ENCODE measurements around the gene STX1A. TPM values are rescaled to one million over a fixed set of nuclear protein-coding genes. Genes with fewer than 3 reads are reported as not detected.

STX1A gene
- total RNA-seq, 4 donors from 2014 or later, result 4.1 to 6.0 (median 5.0) TPM

GRCh38 chr7:73688288-73688687 is 31.2 kb downstream of the STX1A start:
- TF ChIP-seq POLR2AphosphoS5 (IDR thresholded peaks at IDR 0.05) (no peak), CTCF (IDR thresholded peaks at IDR 0.05) (no peak), EP300 (IDR thresholded peaks at IDR 0.05; ENCODE audit: low read depth) (no peak), POLR2A (IDR thresholded peaks at IDR 0.05) (no peak)
- in situ Hi-C loops (cut with MboI; ENCODE audit: low pct_ligation_motif_present in 1 of 4, low pct_unique_long_range_greater_than_20kb in 1 of 4, low sequenced_read_pairs in 3 of 4), result no loop called here
- peaks cover 0 to 10% (median 6%) of the 10 kb centered on the region in 4 donors for H3K4me1 ChIP-seq
- DNase-seq, result no peak
- H3K9me3 ChIP-seq, result no peaks in the 10 kb centered on the region
- peaks cover 0 to 23% (median 10%) of the 10 kb centered on the region in 4 donors for H3K36me3 ChIP-seq
- no peak overlapping the region for H3K4me3 ChIP-seq
- 89 to 92% methylated on average over 2 to 8 of the region's 8 CpGs for WGBS, 2 donors (ENCODE audit: low coverage in 1 of 2)
- no peak overlapping the region for H3K27ac ChIP-seq
- no peaks in the 10 kb centered on the region for H3K27me3 ChIP-seq
- intact Hi-C loops (cut with DNase I; ENCODE audit: low total_unique reads), result loop anchor here (10.0 kb wide), 1 partner anchor 47 kb away; the partner anchor contains the start of gene ABHD11

- Histone ChIP-seq H3K27me3 (no peaks in the 10 kb centered on the region), H3K9me3 (no peaks in the 10 kb centered on the region), H3K4me3 (no peak overlapping the region), H3K27ac (no peak overlapping the region), H3K36me3 (peaks cover 0 to under 1% (median 0%) of the 10 kb centered on the region in 4 donors), H3K4me1 (peaks cover 13 to 33% (median 27%) of the 10 kb centered on the region in 4 donors)
- in situ Hi-C loops (cut with MboI; ENCODE audit: low pct_ligation_motif_present in 1 of 4, low pct_unique_long_range_greater_than_20kb in 1 of 4, low sequenced_read_pairs in 3 of 4) (no loop called here), intact Hi-C loops (cut with DNase I; ENCODE audit: low total_unique reads) (loop anchor here (10.0 kb wide), 1 partner anchor 49 kb away; the partner anchor contains the start of gene ABHD11)
- whole genome bisulfite sequencing, 2 donors (ENCODE audit: low coverage in 1 of 2), result 93 to 98% methylated on average over 2 to 18 of the region's 18 CpGs
- DNase-seq, result no peak
- no peak for TF ChIP-seq CTCF (IDR thresholded peaks at IDR 0.05)
Observed at GRCh38 chr7:73685311-73685710, 34.2 kb downstream of the STX1A start.

GRCh38 chr7:73683788-73684693 is 35.4 kb downstream of the STX1A start:
- peak overlapping the region; percentile 81 to 94 (median 86) for H3K27ac ChIP-seq
- H3K9me3 ChIP-seq, result no peaks in the 10 kb centered on the region
- H3K36me3 ChIP-seq, result no peaks in the 10 kb centered on the region
- no peak for DNase-seq
- WGBS, 2 donors (ENCODE audit: low coverage in 1 of 2), result 32 to 70% methylated on average over 11 to 58 of the region's 58 CpGs
- intact Hi-C loops (cut with DNase I; ENCODE audit: low total_unique reads), result loop anchor here (10.0 kb wide), 1 partner anchor 51 kb away; the partner anchor contains the start of gene ABHD11
- TF ChIP-seq CTCF (IDR thresholded peaks at IDR 0.05) (no peak), POLR2AphosphoS5 (IDR thresholded peaks at IDR 0.05) (no peak), POLR2A (IDR thresholded peaks at IDR 0.05) (no peak), EP300 (IDR thresholded peaks at IDR 0.05; ENCODE audit: low read depth) (no peak)
- in situ Hi-C loops (cut with MboI; ENCODE audit: low pct_ligation_motif_present in 1 of 4, low pct_unique_long_range_greater_than_20kb in 1 of 4, low sequenced_read_pairs in 3 of 4), result no loop called here
- peak overlapping the region; percentile 50 to 91 (median 84) for H3K4me3 ChIP-seq
- H3K4me1 ChIP-seq, result peaks cover 13 to 36% (median 27%) of the 10 kb centered on the region in 4 donors
- no peaks in the 10 kb centered on the region for H3K27me3 ChIP-seq

GRCh38 chr7:73683056-73683787 is 36.2 kb downstream of the STX1A start, which contains the start of the genes BUD23 and DNAJC30:
Gene BUD23 (plus strand): TSS chr7:73683597. CDS start chr7:73683626, 29 bp downstream.
Gene DNAJC30 (minus strand): TSS chr7:73683453. CDS start chr7:73683423, 30 bp downstream.
- Histone ChIP-seq H3K27me3 (no peaks in the 10 kb centered on the region), H3K27ac (peak within 1 kb of the TSS; percentile 81 to 94 (median 86)), H3K9me3 (no peaks in the 10 kb centered on the region), H3K4me3 (peak within 1 kb of the TSS; percentile 50 to 94 (median 84)), H3K36me3 (no peaks in the 10 kb centered on the region), H3K4me1 (peaks cover 13 to 36% (median 27%) of the 10 kb centered on the region in 4 donors)
- 0% methylated on average over 34 of the region's 68 CpGs; no CpG with 5 or more reads in 1 of the 2 donors for WGBS, 2 donors (ENCODE audit: low coverage in 1 of 2)
- intact Hi-C loops (cut with DNase I; ENCODE audit: low total_unique reads) (loop anchor here (10.0 kb wide), 1 partner anchor 52 kb away; the partner anchor contains the start of gene ABHD11), in situ Hi-C loops (cut with MboI; ENCODE audit: low pct_ligation_motif_present in 1 of 4, low pct_unique_long_range_greater_than_20kb in 1 of 4, low sequenced_read_pairs in 3 of 4) (no loop called here)
- peak; percentile 98 for DNase-seq
- TF ChIP-seq CTCF (IDR thresholded peaks at IDR 0.05), result peak in 2 of 5 experiments; percentile 9 to 44
- TF ChIP-seq POLR2A (IDR thresholded peaks at IDR 0.05), result peak; percentile 77
- no peak for TF ChIP-seq EP300 (IDR thresholded peaks at IDR 0.05; ENCODE audit: low read depth)
- TF ChIP-seq POLR2AphosphoS5 (IDR thresholded peaks at IDR 0.05), result peak; percentile 58 to 83 (median 82)
